KG1 (cell line): Measurements from ENCODE around the gene FOCAD.

Experiments
- DNase-seq: peaks from one replicate; lab custom pipeline; 2025; lab: John Stamatoyannopoulos, UW

The FOCAD gene

GRCh38 chr9:21016701-21017491 lies 332.8 kb downstream of the FOCAD start:
- DNase-seq: no peak

- DNase-seq: no peak
Measured at GRCh38 chr9:21018177-21018576, 334.1 kb downstream of the FOCAD start.

GRCh38 chr9:21023861-21024260 lies 339.8 kb downstream of the FOCAD start:
- DNase-seq: no peak

- no peak for DNase-seq
Measured at GRCh38 chr9:21027295-21027694, 343.2 kb downstream of the FOCAD start.

- no peak for DNase-seq
Measured at GRCh38 chr9:21028466-21028865, 344.4 kb downstream of the FOCAD start.

- DNase-seq: no peak
Measured at GRCh38 chr9:21029661-21030060, 345.6 kb downstream of the FOCAD start.

- DNase-seq: no peak
Measured at GRCh38 chr9:21030389-21031035, 346.5 kb downstream of the FOCAD start.

GRCh38 chr9:21031091-21031807 lies 347.2 kb downstream of the FOCAD start, which contains the start of gene HACD4:
Gene HACD4, minus strand, starts transcription at chr9:21031640. Its CDS starts 50 bp downstream, at chr9:21031590.
- no peak for DNase-seq

- no peak for DNase-seq
Measured at GRCh38 chr9:21031808-21032183, 347.7 kb downstream of the FOCAD start.

GRCh38 chr9:21037278-21037677 lies 353.2 kb downstream of the FOCAD start:
- DNase-seq: no peak

GRCh38 chr9:21039302-21039701 lies 355.2 kb downstream of the FOCAD start:
- no peak for DNase-seq

- no peak for DNase-seq
Measured at GRCh38 chr9:21042466-21042865, 358.4 kb downstream of the FOCAD start.

- DNase-seq: no peak
Measured at GRCh38 chr9:21043841-21044240, 359.8 kb downstream of the FOCAD start.
